ENCODE data around the gene ZEB2.

GRCh38 chr2:144405321-144405720 lies 114.6 kb downstream of the ZEB2 start:
- TF ChIP-seq GABPA (IDR thresholded peaks at IDR 0.05; ENCODE audit: low read depth) = no peak
- TF ChIP-seq CTCF (IDR thresholded peaks at IDR 0.05; ENCODE audit: insufficient read depth, low read length) = no peak
- no peak for TF ChIP-seq POLR2AphosphoS5 (IDR thresholded peaks at IDR 0.05; ENCODE audit: low read depth)

Data from HL-60 (cell line).